Breast epithelium (tissue), 3 donors: ENCODE results near the gene ZNF287.

Source experiments
- POLR2A ChIP-seq: fragments of 450-650 bp; IDR thresholded peaks from one replicate; pipeline ENCODE4 v1.6.1; 2016; ENCODE audit warnings: antibody characterized with exemption, mild to moderate bottlenecking, moderate library complexity
- TF ChIP-seq, protein P1 (sequence below), 3 donors: fragments of 450-650 bp; IDR thresholded peaks; one replicate each; pipeline ENCODE4 v1.5.1; 2016 to 2017; ENCODE audit warnings: antibody characterized with exemption in 3 of 3, mild to moderate bottlenecking in 3 of 3, moderate library complexity in 3 of 3

DNA sequence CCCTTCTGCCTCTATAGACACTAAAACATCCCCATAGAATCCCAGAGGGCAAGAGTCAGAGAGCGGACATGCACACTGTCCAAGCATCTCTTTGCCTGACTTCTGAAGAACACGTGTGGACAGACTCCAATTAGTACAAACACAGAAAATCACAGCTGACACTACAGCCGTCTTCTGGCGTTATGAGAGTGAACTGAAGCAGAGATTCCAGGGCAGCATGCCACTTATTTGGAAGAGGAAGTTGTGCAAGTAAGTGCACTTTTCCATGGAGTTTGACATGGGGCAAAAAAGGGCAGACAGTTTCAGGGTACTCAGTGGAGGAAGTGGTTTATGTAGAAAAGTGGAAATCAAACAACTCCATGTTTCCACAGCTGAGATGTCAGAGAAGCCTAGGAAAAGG lies 16.8 kb upstream of the ZNF287 start:
- TF ChIP-seq, protein P1, sequence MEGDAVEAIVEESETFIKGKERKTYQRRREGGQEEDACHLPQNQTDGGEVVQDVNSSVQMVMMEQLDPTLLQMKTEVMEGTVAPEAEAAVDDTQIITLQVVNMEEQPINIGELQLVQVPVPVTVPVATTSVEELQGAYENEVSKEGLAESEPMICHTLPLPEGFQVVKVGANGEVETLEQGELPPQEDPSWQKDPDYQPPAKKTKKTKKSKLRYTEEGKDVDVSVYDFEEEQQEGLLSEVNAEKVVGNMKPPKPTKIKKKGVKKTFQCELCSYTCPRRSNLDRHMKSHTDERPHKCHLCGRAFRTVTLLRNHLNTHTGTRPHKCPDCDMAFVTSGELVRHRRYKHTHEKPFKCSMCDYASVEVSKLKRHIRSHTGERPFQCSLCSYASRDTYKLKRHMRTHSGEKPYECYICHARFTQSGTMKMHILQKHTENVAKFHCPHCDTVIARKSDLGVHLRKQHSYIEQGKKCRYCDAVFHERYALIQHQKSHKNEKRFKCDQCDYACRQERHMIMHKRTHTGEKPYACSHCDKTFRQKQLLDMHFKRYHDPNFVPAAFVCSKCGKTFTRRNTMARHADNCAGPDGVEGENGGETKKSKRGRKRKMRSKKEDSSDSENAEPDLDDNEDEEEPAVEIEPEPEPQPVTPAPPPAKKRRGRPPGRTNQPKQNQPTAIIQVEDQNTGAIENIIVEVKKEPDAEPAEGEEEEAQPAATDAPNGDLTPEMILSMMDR (IDR thresholded peaks at IDR 0.05) = no peak
- TF ChIP-seq POLR2A = no peak
